K562 (cell line): ENCODE data around the gene GALNT7. TPM values are rescaled to one million over a fixed set of nuclear protein-coding genes. Genes with fewer than 3 reads are reported as not detected.

ENCODE experiments used
- ATAC-seq: fragments of 200-7000 bp; cut with Tn5 transposase; 3 replicates; pipeline ENCODE4 v1.9.1; 2020; ENCODE audit warnings: moderate library complexity
- BruUV-seq: library from RNA; stranded (reverse); fragments of 400-500 nt; replicated peaks from 2 replicates; lab custom pipeline; 2021; lab: Mats Ljungman, UMichigan
- CTCF ChIA-PET: fragments of 300-600 bp; formaldehyde crosslinking; extraction: SDS; loops from one replicate; lab custom pipeline; 2021; ENCODE audit warnings: low intra/inter-chr PET ratio; lab: Yijun Ruan, JAX
- POLR2A ChIA-PET: fragments of 300-600, 350-650 bp; sonication (Branson Sonifier 250); formaldehyde crosslinking; extraction: SDS; loops from one replicate; lab custom pipeline; 2021; ENCODE audit warnings: antibody characterized with exemption, inconsistent platforms; lab: Yijun Ruan, JAX
- DNase-seq, 4 experiments: peaks; one replicate each; pipeline versions ENCODE4 v3.0.0 to v3.0.0-alpha.2; 2011 to 2018; ENCODE audit warnings: low spot score in 3 of 4, mixed read lengths in 3 of 4; ENCODE audit errors: extremely low read depth in 1 of 4
- FAIRE-seq: peaks from 2 replicates; lab custom pipeline; 2011; peaks lifted over from hg19 to GRCh38; lab: Jason Lieb, UNC
- H2AFZ ChIP-seq: 2 replicates; pipeline ENCODE4 v1.6.0; 2011; ENCODE audit warnings: low read depth, low read length, control low read depth, inconsistent platforms
- H3K27ac ChIP-seq: fragments of 200-600 bp; 3 replicates; pipeline ENCODE4 v1.8.0; 2011; ENCODE audit warnings: low read depth, mild to moderate bottlenecking, control low read depth, inconsistent platforms, low read length, moderate library complexity, mixed read lengths; ENCODE audit errors: extremely low read depth
- H3K27me3 ChIP-seq, 2 experiments: fragments of 300-600 bp in 1 of 2; 2 replicates in 1 of 2; 3 replicates in 1 of 2; pipeline versions ENCODE4 v1.6.0 to v1.8.0; 2011; ENCODE audit warnings: inconsistent platforms in 2 of 2, low read length in 2 of 2, mild to moderate bottlenecking in 1 of 2, mixed read lengths in 1 of 2, moderate library complexity in 1 of 2; ENCODE audit not compliant: control insufficient read depth in 2 of 2, insufficient read depth in 2 of 2
- H3K36me3 ChIP-seq: fragments of 300-600 bp; 3 replicates; pipeline ENCODE4 v1.8.0; 2011; ENCODE audit warnings: mild to moderate bottlenecking, low read length, inconsistent platforms; ENCODE audit not compliant: control insufficient read depth, insufficient read depth
- H3K4me1 ChIP-seq, 2 experiments: fragments of 200-600 bp in 1 of 2; replicated peaks in 1 of 2; 2 replicates in 1 of 2; 3 replicates in 1 of 2; pipeline versions ENCODE4 v1.5.1 to v1.8.0; 2011; ENCODE audit warnings: inconsistent platforms in 2 of 2, low read length in 2 of 2, mild to moderate bottlenecking in 1 of 2, mixed read lengths in 1 of 2, moderate library complexity in 1 of 2; ENCODE audit not compliant: control insufficient read depth in 2 of 2, insufficient read depth in 2 of 2
- H3K4me2 ChIP-seq: 2 replicates; pipeline ENCODE4 v1.6.1; 2011; ENCODE audit warnings: low read length, control low read depth, inconsistent platforms, mixed read lengths; ENCODE audit not compliant: insufficient read depth
- H3K4me3 ChIP-seq: fragments of 200-600 bp; sonication (generic), shearing (Covaris generic); 2 replicates; pipeline ENCODE4 v1.5.1; 2016; ENCODE audit warnings: control low read depth, inconsistent platforms
- H3K79me2 ChIP-seq: fragments of 200-600 bp; 3 replicates; pipeline ENCODE4 v1.8.0; 2011; ENCODE audit warnings: low read length, inconsistent platforms; ENCODE audit not compliant: control insufficient read depth, insufficient read depth
- H3K9ac ChIP-seq, 2 experiments: 2 replicates each; pipeline versions ENCODE4 v1.6.0 to v1.6.1; 2011; ENCODE audit warnings: low read depth in 2 of 2, low read length in 2 of 2, control low read depth in 1 of 2, inconsistent platforms in 1 of 2, mild to moderate bottlenecking in 1 of 2, mixed read lengths in 1 of 2; ENCODE audit not compliant: insufficient read depth in 1 of 2
- H3K9me1 ChIP-seq: one replicate; pipeline ENCODE4 v1.6.0; 2011; ENCODE audit warnings: inconsistent platforms, mild to moderate bottlenecking, low read length, moderate library complexity; ENCODE audit not compliant: control insufficient read depth, insufficient read depth
- H3K9me3 ChIP-seq: replicated peaks from 2 replicates; pipeline ENCODE4 v1.5.1; 2011; ENCODE audit warnings: low read depth, low read length, inconsistent platforms; ENCODE audit not compliant: control insufficient read depth, insufficient read depth
- H4K20me1 ChIP-seq: replicated peaks from 2 replicates; pipeline ENCODE4 v1.6.1; 2011; ENCODE audit warnings: low read length, inconsistent platforms, mixed read lengths; ENCODE audit not compliant: control insufficient read depth, insufficient read depth
- BRF2 ChIP-seq: IDR thresholded peaks from 3 replicates; pipeline ENCODE4 v1.6.1; 2011; ENCODE audit warnings: borderline replicate concordance, mild to moderate bottlenecking; ENCODE audit not compliant: insufficient read length, insufficient read depth
- CBX1 ChIP-seq: sonication (generic); IDR thresholded peaks from 2 replicates; pipeline ENCODE4 v1.6.1; 2016; ENCODE audit warnings: antibody characterized with exemption, low read depth, mild to moderate bottlenecking
- CBX3 ChIP-seq, 2 experiments: IDR thresholded peaks; 1 replicate in 1 of 2; 2 replicates in 1 of 2; pipeline ENCODE4 v1.6.1; 2012; ENCODE audit warnings: inconsistent platforms in 2 of 2, low read length in 2 of 2, borderline replicate concordance in 1 of 2, control low read depth in 1 of 2
- CBX5 ChIP-seq: IDR thresholded peaks from 2 replicates; pipeline ENCODE4 v1.6.1; 2014; ENCODE audit warnings: low read depth, borderline replicate concordance
- PTBP1 ChIP-seq: fragments of 200-400 bp; formaldehyde crosslinking; IDR thresholded peaks from 2 replicates; pipeline ENCODE4 v1.6.1; 2017; ENCODE audit warnings: low read depth, low read length
- THRA ChIP-seq: fragments of 450-650 bp; IDR thresholded peaks from 2 replicates; pipeline ENCODE4 v1.6.1; 2017; ENCODE audit warnings: mild to moderate bottlenecking, moderate library complexity
- TRIM24 ChIP-seq, 2 experiments: fragments of 450-650 bp; IDR thresholded peaks; 2 replicates each; pipeline ENCODE4 v1.6.1; 2016
- TRIM28 ChIP-seq: fragments of 450-650 bp; IDR thresholded peaks from 2 replicates; pipeline ENCODE4 v1.6.1; 2017
- ZNF384 ChIP-seq: IDR thresholded peaks from 2 replicates; pipeline ENCODE4 v1.6.1; 2012; ENCODE audit warnings: low read depth, low read length, improper control_type of control experiment
- ZNF445 ChIP-seq: fragments of 250-450 bp; sonication (Bioruptor Pico); IDR thresholded peaks from 2 replicates; pipeline ENCODE4 v1.4.0; 2020; ENCODE audit warnings: low read depth, mild to moderate bottlenecking, moderate library complexity
- ZNF785 ChIP-seq: fragments of 250-450 bp; sonication (Bioruptor Pico); IDR thresholded peaks from 2 replicates; pipeline ENCODE4 v1.4.0; 2020; ENCODE audit warnings: mild to moderate bottlenecking
- WGBS: fragments of 100-300 bp; shearing (Covaris generic); methylation state at CpG from one replicate; pipeline ENCODE4 v1.1.6; 2016; ENCODE audit warnings: low coverage, mixed read lengths; ENCODE audit not compliant: insufficient coverage; ENCODE audit errors: missing lambda C conversion rate; 5-methylcytosine and 5-hydroxymethylcytosine counted together
- in situ Hi-C: fragments of 300-500 bp; cut with MboI; formaldehyde crosslinking; loops from 4 replicates; pipeline ENCODE4 v1.15.0; 2018; ENCODE audit warnings: inconsistent platforms, mixed read lengths
- intact Hi-C: fragments of 100-400 bp; cut with micrococcal nuclease; formaldehyde crosslinking; loops from 2 replicates; pipeline ENCODE4 v1.14.2; 2022
- polyA plus RNA-seq, 8 experiments: library from polyadenylated mRNA; depleted of rRNA in 4 of 8; stranded (reverse) in 5 of 8; unstranded in 3 of 8; fragments of >200 nt; fragmentation: Nextera tagmentation in 2 of 8; fragmentation: Illumina TruSeq in 1 of 8; extraction: Ambion mirVana in 2 of 8; extraction: Trizol in 1 of 8; gene quantifications; 2 replicates each; pipeline versions ENCODE4 v1.2.1 to v1.2.3, GENCODE V29; 2011 to 2014; ENCODE audit warnings: inconsistent platforms in 1 of 8, missing spikeins in 1 of 8
- total RNA-seq, 7 experiments: library from RNA; depleted of rRNA in 6 of 7; stranded (reverse); fragments of >200 nt in 6 of 7; fragmentation: Illumina TruSeq in 2 of 7; extraction: Trizol in 2 of 7; gene quantifications; 2 replicates each; pipeline versions ENCODE4 v1.2.1 to v1.2.3, GENCODE V29; 2011 to 2021; ENCODE audit warnings: low replicate concordance in 1 of 7

The GALNT7 gene
- total and polyA plus RNA-seq, 9 of the 15 experiments (the other 6 are each of a cell fraction or from before 2014, with no cell fraction given), result 16.7 to 38.7 (median 31.1) TPM

GRCh38 chr4:173287486-173287885 lies 118.9 kb downstream of the GALNT7 start:
- TF ChIP-seq CBX3 (IDR thresholded peaks at IDR 0.05; ENCODE audit: borderline replicate concordance in 1 of 2, low read length in 2 of 2), result peak; percentile 84 to 90; a peak in 2 of 3 replicates
- no peak for TF ChIP-seq ZNF384
- no peak for TF ChIP-seq THRA
- TF ChIP-seq PTBP1, result no peak
- TF ChIP-seq CBX5, result peak; percentile 84
- no peak for TF ChIP-seq BRF2
- 0 out of 2 replicates have a peak, but pooled peaks have one; percentile 76 for TF ChIP-seq TRIM28
- peak; percentile 27; the same call in 1 of the 2 replicates for TF ChIP-seq CBX1
- TF ChIP-seq ZNF445 (CRISPR knock-in tag), result no peak
- TF ChIP-seq ZNF785 (CRISPR knock-in tag), result no peak
- peak in 1 of 2 experiments; percentile 36; a peak in 1 of 4 replicates for TF ChIP-seq TRIM24 (IDR thresholded peaks at IDR 0.05)
- ChIA-PET CTCF (no interaction called here), POLR2A (no interaction called here)
- 95% methylated on average over 2 of the region's 2 CpGs for WGBS
- Histone ChIP-seq H3K4me3 (no peak overlapping the region), H3K4me2 (no peak overlapping the region), H4K20me1 (0 out of 2 replicates have a peak, but pooled peaks cover 3% of the 10 kb centered on the region), H3K9me3 (peaks cover 34% of the 10 kb centered on the region), H3K27me3 (no peaks in the 10 kb centered on the region), H2AFZ (no peak overlapping the region), H3K4me1 (peaks cover 0 to 17% of the 10 kb centered on the region in 2 experiments; a peak in 3 of 5 replicates), H3K9ac (no peak overlapping the region), H3K9me1 (no peaks in the 10 kb centered on the region), H3K27ac (no peak overlapping the region), H3K36me3 (peaks cover 8% of the 10 kb centered on the region; the same call in 2 of the 3 replicates), H3K79me2 (peaks cover 29% of the 10 kb centered on the region)
- intact Hi-C loops (no loop called here), in situ Hi-C loops (no loop called here)
- FAIRE-seq (no peak), DNase-seq (no peak), ATAC-seq (no peak)
- no TSS peak for BruUV-seq
